AML-193 (cell line): ENCODE measurements around the gene AXIN1.

Experiments
- DNase-seq, 2 experiments: peaks; one replicate each; lab custom pipeline; 2025; lab: John Stamatoyannopoulos, UW

AXIN1 gene

GRCh38 chr16:240559-240958 lies 112.0 kb downstream of the AXIN1 start:
- no peak for DNase-seq

GRCh38 chr16:239948-240277 lies 112.6 kb downstream of the AXIN1 start:
- no peak for DNase-seq
